ENCODE measurements around the gene EFCAB6.

- TF ChIP-seq CTCF (IDR thresholded peaks at IDR 0.05) (no peak), POLR2A (IDR thresholded peaks at IDR 0.05) (no peak)
Measured at GRCh38 chr22:43698403-43698802, 113.7 kb downstream of the EFCAB6 start.
